Body of pancreas (tissue), 4 donors: ENCODE results near the gene CELSR3. TPM values are rescaled to one million over a fixed set of nuclear protein-coding genes. Genes with fewer than 3 reads are reported as not detected.
A peak's percentile ranks its signal among the peaks of the same experiment; 100 is the strongest.

Source experiments
- ATAC-seq: fragments of 150-250 bp; one replicate; pipeline ENCODE4 v1.9.1; 2016
- DNase-seq, 4 donors: peaks; one replicate each; pipeline ENCODE4 v3.0.0-alpha.2; 2019
- H3K27ac ChIP-seq, 4 donors: fragments of 200-600 bp; sonication (generic); 1 replicate in 3 of 4; 2 replicates in 1 of 4; pipeline versions ENCODE4 v1.5.1 to v1.6.1; 2016 to 2019; ENCODE audit warnings: mild to moderate bottlenecking in 1 of 4, mixed read lengths in 1 of 4, moderate library complexity in 1 of 4
- H3K27me3 ChIP-seq, 2 donors: fragments of 200-600 bp; sonication (generic); one replicate each; pipeline ENCODE4 v1.6.0; 2016; ENCODE audit warnings: mild to moderate bottlenecking in 1 of 2
- H3K36me3 ChIP-seq, 2 donors: fragments of 200-600 bp; sonication (generic); replicated peaks in 1 of 2; 2 replicates each; pipeline ENCODE4 v1.5.1; 2016; ENCODE audit warnings: low read depth in 2 of 2; ENCODE audit not compliant: insufficient read depth in 1 of 2
- H3K4me1 ChIP-seq: fragments of 200-600 bp; sonication (generic); one replicate; pipeline ENCODE4 v1.6.0; 2016
- H3K4me3 ChIP-seq, 2 donors: fragments of 200-600 bp; sonication (generic); 1 replicate in 1 of 2; 2 replicates in 1 of 2; pipeline ENCODE4 v1.5.1; 2016 to 2019
- H3K9me3 ChIP-seq, 3 donors: fragments of 200-600 bp; sonication (generic); 1 replicate in 2 of 3; 2 replicates in 1 of 3; pipeline ENCODE4 v1.5.1; 2016
- POLR2A ChIP-seq, 3 donors: fragments of 450-650 bp; IDR thresholded peaks; one replicate each; pipeline ENCODE4 v1.6.1; 2016; ENCODE audit warnings: antibody characterized with exemption in 3 of 3, mild to moderate bottlenecking in 2 of 3
- WGBS, 2 donors: methylation state at CpG; one replicate each; pipeline ENCODE4 v1.1.5; 2017; 5-methylcytosine and 5-hydroxymethylcytosine counted together
- intact Hi-C: fragments of 100-400 bp; cut with DNase I; formaldehyde crosslinking; loops from one replicate; pipeline ENCODE4 v1.15.1; 2023
- total RNA-seq, 2 donors: library from RNA; depleted of rRNA; stranded (reverse); fragments of >200 nt; gene quantifications; one replicate each; pipeline ENCODE4 v1.1.0, GENCODE V29; 2016
- TF ChIP-seq, protein P1 (sequence below), 7 experiments: fragments of 450-650 bp in 4 of 7; fragments of 200-600 bp in 3 of 7; sonication (generic) in 3 of 7; IDR thresholded peaks; one replicate each; pipeline ENCODE4 v1.5.1; 2016 to 2019; ENCODE audit warnings: antibody characterized with exemption in 7 of 7

Gene CELSR3
- total RNA-seq, 2 donors from 2014 or later, result 0.66 to 2.6 TPM

DNA sequence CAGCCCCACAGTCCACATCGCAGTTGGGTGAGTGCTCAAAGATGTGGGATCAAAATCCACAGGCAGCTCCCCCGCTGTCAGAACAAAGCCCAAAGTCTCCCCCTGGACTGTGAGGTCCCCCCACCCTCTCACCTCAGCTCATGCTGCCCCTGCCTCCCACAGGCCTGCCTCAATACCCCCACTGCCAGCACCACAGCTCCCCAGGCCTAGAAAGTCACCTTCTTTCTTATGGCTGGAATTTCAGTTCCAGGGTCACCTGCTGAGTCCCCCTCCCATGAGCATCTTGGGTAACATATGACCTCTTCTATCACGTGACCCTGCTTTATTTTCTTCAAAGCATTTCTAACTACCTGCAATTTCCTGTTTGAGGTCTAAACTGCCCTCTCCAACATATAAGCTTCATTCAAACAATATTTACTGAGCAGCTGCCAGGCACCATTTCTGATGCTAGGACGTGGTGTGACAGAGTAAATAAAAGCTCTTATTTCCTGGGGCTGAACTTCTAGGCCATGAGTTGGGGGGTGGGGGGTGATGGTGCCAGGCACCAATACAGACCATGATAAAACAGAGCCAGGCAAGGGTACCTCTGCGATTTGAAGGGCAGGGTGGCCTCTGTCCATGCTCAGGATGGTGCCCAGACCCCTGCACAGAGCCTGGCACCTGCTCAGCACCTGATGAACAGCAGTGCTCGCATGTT, 38.7 kb downstream of the CELSR3 start:
- peaks cover 13% of the 10 kb centered on the region for H3K4me1 ChIP-seq
- H3K27me3 ChIP-seq, result no peaks in the 10 kb centered on the region
- TF ChIP-seq POLR2A (IDR thresholded peaks at IDR 0.05), result no peak
- TF ChIP-seq, protein P1, sequence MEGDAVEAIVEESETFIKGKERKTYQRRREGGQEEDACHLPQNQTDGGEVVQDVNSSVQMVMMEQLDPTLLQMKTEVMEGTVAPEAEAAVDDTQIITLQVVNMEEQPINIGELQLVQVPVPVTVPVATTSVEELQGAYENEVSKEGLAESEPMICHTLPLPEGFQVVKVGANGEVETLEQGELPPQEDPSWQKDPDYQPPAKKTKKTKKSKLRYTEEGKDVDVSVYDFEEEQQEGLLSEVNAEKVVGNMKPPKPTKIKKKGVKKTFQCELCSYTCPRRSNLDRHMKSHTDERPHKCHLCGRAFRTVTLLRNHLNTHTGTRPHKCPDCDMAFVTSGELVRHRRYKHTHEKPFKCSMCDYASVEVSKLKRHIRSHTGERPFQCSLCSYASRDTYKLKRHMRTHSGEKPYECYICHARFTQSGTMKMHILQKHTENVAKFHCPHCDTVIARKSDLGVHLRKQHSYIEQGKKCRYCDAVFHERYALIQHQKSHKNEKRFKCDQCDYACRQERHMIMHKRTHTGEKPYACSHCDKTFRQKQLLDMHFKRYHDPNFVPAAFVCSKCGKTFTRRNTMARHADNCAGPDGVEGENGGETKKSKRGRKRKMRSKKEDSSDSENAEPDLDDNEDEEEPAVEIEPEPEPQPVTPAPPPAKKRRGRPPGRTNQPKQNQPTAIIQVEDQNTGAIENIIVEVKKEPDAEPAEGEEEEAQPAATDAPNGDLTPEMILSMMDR (IDR thresholded peaks at IDR 0.05), result no peak
- WGBS, 2 donors, result 74% methylated on average over 6 of the region's 6 CpGs
- H3K36me3 ChIP-seq, result peaks cover 0 to 2% of the 10 kb centered on the region in 2 donors
- ATAC-seq (no peak), DNase-seq (no peak)
- intact Hi-C loops, result no loop called here
- no peak overlapping the region for H3K4me3 ChIP-seq
- no peak overlapping the region for H3K27ac ChIP-seq
- H3K9me3 ChIP-seq, result no peaks in the 10 kb centered on the region

DNA sequence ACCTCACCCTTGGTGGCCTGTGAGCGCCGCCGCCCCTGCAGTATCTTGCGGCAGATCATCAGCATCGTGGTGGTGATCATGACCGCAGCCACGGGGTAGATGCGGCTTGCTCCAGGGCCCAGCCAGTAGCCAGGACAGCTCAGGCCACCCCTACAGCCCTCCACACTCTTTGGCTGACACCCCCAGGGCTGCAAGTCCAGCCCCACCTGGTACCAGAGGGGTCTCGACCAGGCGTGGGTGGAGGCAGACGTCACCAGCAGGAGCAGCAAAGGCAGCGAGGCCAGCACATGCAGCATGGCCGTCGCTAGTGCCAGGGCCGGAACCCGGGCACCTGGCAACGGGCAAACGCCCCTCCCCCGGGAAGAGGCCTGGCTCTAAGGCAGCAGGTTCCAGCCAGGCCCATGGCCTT, 41.2 kb downstream of the CELSR3 start, which contains the start of gene TMEM89:
Gene TMEM89 (minus strand): TSS at position 309 of the 409 bp plus-strand sequence. CDS start 13 bp downstream, at position 296.
- H3K27ac ChIP-seq, result no peak within 1 kb of the TSS
- no peak for TF ChIP-seq POLR2A (IDR thresholded peaks at IDR 0.05)
- TF ChIP-seq, protein P1 (IDR thresholded peaks at IDR 0.05), result no peak

DNA sequence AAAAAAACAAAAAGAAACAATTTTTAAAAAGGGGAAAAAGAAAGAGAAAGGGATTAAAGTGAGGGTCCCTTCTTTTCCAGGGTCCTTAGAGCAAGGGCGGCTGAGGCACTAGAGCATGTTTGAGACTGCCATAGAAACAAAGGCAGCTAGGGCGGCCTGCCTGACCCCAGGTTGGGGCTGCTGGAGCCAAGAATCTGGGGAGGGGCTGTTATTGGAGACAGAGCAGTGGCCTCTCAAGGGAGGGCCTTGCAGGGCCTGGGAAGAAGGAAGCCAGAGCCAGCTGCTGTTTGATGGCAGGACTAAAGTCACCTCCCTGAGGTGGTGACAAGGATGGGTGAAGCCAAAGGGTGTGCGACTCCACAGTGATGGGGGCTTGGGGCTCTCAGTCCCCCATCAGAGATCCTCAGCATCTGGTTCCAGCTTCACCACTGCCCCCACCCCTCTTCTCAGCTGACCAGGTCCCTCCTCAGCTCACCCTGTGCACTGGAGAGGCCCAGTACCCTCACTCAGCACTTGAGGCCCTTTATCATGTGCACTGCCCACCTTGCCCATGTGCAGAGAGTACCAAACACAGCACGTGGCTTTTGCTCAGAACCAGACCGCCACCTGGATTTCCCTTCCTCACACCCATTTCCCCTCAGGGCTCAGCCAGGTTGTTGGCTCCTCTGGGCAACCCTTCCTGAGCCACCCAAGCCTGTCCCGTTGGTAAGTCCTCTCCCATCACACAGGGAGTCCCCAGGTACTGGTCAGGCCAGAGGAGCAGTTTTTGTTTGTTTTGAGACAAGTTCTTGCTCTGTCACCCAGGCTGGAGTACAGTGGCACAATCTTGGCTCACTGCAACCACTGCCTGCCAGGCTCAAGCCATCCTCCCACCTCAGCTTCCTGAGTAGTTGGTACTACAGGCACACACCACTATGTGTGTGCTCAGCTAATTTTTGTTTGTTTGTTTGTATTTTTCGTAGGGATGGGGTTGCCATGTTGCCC, 42.9 kb downstream of the CELSR3 start:
- Histone ChIP-seq H3K4me3 (no peak overlapping the region), H3K27ac (peak overlapping the region in 1 of 4 donors; percentile 63), H3K4me1 (peaks cover 21% of the 10 kb centered on the region), H3K27me3 (no peaks in the 10 kb centered on the region), H3K36me3 (no peaks in the 10 kb centered on the region), H3K9me3 (peaks cover 0 to 7% (median 0%) of the 10 kb centered on the region in 3 donors)
- DNase-seq (peak in 3 of 4 donors; percentile 42 to 69 (median 54)), ATAC-seq (peak; percentile 47)
- TF ChIP-seq, protein P1 (IDR thresholded peaks at IDR 0.05), result no peak
- no peak for TF ChIP-seq POLR2A (IDR thresholded peaks at IDR 0.05)
- 78 to 88% methylated on average over 6 to 7 of the region's 7 CpGs for WGBS, 2 donors
- intact Hi-C loops, result no loop called here

More for the DNA sequence above, 41.2 kb downstream of the CELSR3 start, which contains the start of gene TMEM89:
- H3K36me3 ChIP-seq, result peaks cover 0 to 2% of the 10 kb centered on the region in 2 donors
- intact Hi-C loops, result no loop called here
- WGBS, 2 donors, result 87 to 100% methylated on average over 2 to 18 of the region's 19 CpGs
- no peaks in the 10 kb centered on the region for H3K27me3 ChIP-seq
- ATAC-seq, result no peak
- H3K4me3 ChIP-seq, result no peak within 1 kb of the TSS
- DNase-seq, result no peak
- H3K9me3 ChIP-seq, result peaks cover 0 to 7% (median 0%) of the 10 kb centered on the region in 3 donors
- peaks cover 21% of the 10 kb centered on the region for H3K4me1 ChIP-seq

DNA sequence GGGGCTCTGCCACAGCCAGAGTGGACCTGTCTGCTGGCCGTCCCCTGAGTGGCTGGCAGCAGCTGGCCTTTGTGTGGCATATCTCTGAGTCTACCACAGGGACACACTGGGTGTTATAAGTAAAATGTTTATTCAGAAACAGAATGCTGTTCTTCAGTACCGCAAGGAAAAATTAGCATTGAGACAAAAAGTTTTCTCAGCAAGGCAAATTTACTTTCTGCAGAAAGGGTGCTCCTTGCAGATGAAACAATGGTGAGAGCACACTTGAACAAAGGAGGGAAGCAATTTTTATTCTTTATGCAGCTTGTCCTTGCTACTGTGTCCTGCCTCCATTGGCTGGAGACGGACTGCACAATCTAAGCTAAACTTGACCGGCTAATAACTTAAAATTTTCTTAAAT, 45.1 kb downstream of the CELSR3 start:
- 95 to 99% methylated on average over 4 of the region's 4 CpGs for WGBS, 2 donors
- intact Hi-C loops, result no loop called here
- no peaks in the 10 kb centered on the region for H3K27me3 ChIP-seq
- no peak for DNase-seq
- ATAC-seq, result no peak
- no peak for TF ChIP-seq POLR2A (IDR thresholded peaks at IDR 0.05)
- TF ChIP-seq, protein P1 (IDR thresholded peaks at IDR 0.05), result no peak
- H3K9me3 ChIP-seq, result peaks cover 0 to 7% (median 0%) of the 10 kb centered on the region in 3 donors
- H3K4me3 ChIP-seq, result no peak overlapping the region
- H3K4me1 ChIP-seq, result peaks cover 21% of the 10 kb centered on the region
- peak overlapping the region in 1 of 4 donors; percentile 63 for H3K27ac ChIP-seq
- H3K36me3 ChIP-seq, result no peaks in the 10 kb centered on the region
